G401.6 (cell line): ENCODE data around the gene RAD23A.
"Not testable (repeated sequence)": the region's sequence is repeated elsewhere in the genome, so short reads cannot be mapped to it uniquely, and the experiment has no call there.

Experiments
- FAIRE-seq: peaks from 2 replicates; lab custom pipeline; 2012; peaks lifted over from hg19 to GRCh38; lab: Jason Lieb, UNC

Gene RAD23A

DNA sequence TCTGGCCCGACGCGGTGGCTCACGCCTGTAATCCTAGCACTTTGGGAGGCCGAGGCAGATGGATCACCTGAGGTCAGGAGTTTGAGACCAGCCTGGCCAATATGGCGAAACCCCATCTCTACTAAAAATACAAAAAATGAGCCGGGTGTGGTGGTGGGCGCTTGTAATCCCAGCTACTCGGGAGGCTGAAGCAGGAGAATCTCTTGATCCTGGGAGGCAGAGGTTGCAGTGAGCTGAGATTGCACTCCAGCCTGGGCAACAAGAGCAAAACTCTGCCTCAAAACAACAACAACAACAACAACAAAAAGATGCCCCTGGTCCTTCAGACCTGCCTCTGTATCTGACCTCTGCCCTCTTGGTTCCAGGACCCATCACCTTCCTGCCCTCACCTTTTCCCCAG, 9.9 kb downstream of the RAD23A start:
- FAIRE-seq = not testable (repeated sequence)

DNA sequence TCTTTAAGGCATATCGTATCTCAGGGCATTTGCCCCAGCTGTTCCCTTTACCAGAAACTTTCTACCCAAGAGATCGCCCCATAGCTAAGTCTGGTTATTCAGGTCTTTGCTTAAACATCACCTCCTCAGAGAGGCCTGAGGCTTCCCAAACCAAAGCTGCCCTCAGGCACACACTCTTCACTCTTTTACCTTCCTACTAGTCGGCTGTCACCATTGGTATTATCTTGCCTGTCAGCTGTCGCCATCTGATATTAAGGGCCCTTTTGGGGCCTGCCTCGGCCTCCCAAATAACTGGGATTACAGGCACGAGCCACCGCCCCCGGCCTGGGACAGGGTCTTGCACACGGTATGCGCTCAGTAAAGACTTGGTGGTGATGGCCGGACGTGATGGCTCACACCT, 10.3 kb downstream of the RAD23A start:
- FAIRE-seq = no peak

DNA sequence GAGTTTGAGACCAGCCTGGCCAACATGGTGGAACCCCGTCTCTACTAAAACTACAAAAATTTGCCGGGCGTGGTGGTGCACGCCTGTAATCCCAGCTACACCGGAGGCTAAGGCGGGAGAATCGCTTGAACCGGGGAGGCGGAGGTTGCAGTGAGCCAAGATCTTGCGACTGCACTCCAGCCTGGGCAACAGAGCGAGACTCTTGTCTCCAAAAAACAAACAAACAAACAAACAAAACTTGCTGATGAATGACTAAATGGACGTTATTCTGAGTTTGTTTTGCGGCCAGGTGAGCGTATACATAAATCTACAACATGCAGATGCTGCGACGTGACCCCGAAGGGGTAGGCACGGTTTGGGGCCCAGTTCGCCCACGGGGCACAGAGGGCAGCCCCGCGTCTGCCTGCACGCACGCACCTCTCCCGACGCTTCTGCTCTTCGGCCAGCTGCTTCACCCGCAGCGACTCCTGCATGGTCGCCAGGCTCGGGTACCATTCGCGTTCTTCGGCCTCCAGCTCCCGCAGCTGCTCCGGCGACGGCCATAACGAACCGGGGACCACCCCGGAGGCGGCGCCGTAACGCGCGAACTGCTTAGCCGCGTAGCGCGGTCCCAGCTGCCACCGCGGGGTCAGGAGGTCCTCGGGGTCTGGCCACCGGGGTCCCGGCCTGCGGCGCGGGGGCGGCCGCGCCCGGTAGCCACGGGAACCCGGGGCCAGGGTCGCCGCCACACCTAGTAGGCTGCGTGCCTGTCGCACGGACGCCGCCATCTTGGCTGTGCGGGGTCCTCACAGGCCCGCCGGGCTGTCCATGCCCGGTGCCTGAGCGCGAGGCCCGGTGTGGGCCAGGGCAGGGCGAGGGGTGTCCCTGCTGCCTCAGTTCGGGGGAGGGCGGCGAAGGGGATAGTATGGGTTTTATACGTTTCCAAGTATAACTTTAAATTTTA, 11.1 kb downstream of the RAD23A start, which contains the start of gene GADD45GIP1:
Gene GADD45GIP1 (minus strand): TSS at position 778 of the 943 bp plus-strand sequence. CDS start 11 bp downstream, at position 767.
- no peak for FAIRE-seq

DNA sequence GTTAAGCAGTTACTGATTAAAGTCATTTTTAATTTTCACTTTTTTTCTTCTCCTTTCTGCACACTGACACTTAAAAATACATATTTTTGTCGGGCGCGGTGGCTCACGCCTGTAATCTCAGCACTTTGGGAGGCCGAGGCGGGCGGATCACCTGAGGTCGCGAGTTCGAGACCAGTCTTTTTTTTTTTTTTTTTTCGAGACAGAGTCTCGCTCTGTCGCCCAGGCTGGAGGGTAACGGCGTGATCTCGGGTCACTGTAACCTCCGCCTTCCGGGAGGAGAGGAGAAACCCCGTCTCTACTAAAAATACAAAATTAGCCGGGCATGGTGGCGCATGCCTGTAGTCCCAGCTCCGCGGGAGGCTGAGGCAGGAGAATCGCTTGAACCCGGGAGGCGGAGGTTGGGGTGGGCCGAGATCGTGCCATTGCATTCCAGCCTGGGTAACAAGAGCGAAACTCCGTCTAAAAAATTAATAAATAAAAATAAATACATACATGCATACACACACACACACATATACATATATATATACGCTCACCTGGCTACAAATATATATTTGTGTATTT, 11.8 kb downstream of the RAD23A start:
- not testable (repeated sequence) for FAIRE-seq

DNA sequence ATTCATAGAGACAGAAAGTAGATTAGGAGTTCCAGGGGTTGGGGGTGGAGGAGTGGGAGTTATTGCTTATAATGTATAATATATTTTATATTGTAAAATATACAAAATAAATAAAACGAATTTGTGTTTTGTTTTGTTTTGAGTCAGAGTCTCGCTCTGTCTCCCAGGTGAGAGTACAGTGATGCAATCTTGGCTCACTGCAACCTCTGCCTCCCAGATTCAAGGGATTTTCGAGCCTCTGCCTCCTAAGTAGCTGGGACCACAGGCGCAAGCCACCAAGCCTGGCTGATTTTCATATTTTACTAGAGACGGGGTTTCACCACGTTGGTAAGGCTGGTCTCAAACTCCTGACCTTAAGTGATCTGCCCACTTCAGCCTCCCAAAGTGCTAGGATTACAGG, 13.8 kb downstream of the RAD23A start:
- no peak for FAIRE-seq

DNA sequence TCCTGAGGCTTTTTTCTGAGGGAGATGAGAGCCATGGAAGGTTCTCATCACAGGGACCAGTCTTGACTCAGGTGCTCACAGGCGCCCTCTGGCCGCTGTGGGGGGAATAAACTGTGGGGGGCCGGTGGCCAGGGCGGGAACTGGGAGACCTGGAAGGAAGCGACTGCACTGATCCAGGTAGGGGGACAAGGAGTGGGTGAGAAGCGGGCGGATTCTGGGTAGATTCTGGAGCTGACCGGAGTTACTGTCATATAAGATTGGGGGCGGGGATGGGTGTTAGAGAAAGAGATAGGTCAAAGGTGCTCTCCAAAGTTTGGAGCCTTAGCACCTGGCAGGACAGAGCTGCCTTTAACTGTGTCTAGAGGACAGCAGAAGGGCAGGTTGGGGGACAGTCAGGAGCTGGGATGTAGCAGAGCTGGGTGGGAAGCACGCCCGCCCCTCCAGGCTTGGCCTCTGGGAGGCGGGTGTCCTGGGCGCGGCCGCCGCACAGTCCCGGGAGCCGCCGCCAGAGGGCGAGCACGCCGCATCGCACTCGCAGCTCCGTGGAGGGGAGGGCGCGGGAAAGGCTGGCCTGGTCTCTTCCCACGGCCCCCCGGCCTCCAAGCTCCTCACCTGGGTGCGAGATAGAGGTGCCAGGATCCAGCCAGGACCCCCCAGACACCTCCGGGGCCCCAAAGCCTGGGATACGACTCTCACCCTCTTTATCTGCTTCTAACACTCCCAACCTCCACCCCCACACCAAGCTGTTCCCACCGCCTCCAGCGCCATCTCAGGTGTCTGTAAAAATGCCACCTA, 19.6 kb downstream of the RAD23A start:
- peak; percentile 31 for FAIRE-seq

DNA sequence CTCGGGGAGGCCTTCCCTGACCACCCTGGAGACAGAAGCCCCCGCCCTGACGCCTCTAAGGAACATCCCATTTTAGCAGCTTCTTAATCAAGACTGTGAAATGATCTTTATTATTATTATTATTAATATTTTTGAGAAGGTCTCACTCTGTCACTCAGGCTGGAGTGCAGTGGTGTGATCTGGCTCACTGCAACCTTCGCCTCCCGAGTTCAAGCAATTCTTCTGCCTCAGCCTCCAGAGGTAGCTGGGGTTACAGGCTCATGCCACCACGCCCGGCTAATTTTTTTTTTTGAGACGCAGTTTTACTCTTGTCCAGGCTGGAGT, 20.1 kb downstream of the RAD23A start:
- FAIRE-seq = no peak

DNA sequence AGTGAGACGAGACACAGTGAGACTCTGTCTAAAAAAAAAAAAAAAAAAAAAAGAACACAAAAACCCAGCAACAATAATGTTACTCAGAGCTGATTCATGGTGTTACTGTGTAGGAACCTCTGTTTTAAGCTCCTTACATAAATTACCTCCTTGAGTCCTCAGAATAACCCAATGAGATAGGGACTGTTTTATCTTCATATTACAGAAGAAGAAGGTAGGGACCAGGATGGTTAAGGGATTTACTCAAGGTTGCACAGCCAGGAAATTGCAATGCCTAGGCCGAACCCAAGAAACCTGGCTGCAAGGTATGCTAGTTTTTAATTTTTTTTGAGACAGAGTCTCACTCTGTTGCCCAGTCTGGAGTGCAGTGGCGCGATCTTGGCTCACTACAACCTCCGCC, 22.2 kb downstream of the RAD23A start:
- FAIRE-seq = no peak

DNA sequence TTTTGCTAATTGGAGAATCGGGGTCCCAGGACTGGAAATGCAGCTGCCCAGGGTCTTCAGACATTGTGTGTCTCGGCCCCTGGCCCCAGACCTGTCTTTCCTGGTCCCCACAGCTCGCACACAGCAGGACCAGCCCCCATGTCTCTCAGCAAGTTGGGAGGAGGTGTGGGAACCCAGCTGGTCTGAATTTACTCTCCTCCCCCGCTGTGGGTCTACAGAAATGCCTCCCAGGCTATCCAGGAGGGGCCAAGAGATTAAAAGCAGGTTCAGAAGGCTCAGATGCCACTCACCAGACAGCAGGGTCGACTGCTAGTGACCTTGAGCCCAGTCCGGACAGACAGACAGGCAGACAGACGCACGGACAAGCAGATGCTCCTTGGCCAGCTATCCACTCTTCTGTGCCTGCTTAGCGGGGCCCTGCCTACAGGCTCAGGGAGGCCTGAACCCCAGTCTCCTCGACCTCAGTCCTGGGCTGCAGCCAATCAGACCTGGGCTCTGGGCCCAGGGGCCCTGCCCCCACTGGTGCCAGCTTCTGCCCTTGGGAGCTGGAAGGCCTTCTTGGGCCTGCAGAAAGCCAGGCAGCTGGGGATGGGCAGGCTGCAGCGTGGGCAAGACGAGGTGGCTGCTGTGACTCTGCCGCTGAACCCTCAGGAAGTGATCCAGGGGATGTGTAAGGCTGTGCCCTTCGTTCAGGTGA, 23.8 kb downstream of the RAD23A start, which contains the start of gene DAND5:
Gene DAND5 (plus strand): TSS at position 285 of the 697 bp plus-strand sequence. CDS start 85 bp downstream, at position 370.
- FAIRE-seq = no peak

DNA sequence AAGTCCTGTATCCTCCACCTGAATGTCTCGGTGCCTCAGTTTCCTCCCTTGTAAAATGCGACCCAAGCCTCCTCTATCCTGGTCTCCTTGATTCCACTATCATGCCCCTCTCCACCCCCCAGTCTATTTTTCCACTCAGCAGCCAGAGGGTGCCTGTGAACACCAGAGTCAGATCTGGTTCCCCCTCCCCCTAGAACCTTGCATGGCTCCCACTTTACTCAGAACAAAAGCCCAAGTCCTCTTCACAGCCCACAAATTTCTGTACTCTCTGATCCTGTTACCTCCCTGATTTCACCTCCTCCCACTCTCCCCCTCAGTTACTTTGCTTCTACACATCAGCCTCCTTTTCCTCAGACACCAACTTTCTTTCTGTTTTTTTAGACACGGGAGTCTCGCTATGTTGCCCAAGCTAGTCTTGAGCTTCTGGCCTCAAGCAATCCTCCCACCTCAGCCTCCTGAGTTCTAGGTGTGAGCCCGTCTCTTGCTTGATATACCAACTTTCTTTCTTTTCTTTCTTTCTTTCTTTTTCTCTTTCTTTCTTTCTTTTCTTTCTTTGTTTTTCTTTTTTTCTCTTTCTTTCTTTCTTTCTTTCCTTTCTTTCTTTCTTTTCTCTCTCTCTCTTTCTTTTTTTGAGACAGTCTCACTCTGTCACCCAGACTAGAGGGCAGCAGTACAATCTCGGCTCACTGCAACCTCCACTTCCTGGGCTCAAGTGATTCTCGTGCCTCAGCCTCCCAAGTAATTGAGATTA, 24.6 kb downstream of the RAD23A start:
- no peak for FAIRE-seq

DNA sequence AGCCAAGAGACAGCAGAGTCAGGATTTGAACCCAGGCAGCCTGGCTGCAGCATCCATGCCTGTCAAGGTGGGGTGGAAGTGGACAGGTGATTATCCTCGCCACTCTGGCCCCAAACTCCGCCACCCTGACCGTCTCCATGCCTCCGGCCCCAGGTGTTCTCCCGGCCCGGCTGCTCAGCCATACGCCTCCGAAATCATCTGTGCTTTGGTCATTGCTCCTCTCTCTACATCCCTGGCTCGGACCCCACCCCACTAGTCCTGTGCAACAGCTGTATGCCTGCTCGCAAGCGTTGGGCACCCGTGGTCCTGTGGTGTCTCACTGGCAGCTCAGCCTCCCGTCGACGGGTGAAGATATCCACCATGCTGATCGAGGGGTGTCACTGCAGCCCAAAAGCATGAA, 27.6 kb downstream of the RAD23A start:
- no peak for FAIRE-seq

DNA sequence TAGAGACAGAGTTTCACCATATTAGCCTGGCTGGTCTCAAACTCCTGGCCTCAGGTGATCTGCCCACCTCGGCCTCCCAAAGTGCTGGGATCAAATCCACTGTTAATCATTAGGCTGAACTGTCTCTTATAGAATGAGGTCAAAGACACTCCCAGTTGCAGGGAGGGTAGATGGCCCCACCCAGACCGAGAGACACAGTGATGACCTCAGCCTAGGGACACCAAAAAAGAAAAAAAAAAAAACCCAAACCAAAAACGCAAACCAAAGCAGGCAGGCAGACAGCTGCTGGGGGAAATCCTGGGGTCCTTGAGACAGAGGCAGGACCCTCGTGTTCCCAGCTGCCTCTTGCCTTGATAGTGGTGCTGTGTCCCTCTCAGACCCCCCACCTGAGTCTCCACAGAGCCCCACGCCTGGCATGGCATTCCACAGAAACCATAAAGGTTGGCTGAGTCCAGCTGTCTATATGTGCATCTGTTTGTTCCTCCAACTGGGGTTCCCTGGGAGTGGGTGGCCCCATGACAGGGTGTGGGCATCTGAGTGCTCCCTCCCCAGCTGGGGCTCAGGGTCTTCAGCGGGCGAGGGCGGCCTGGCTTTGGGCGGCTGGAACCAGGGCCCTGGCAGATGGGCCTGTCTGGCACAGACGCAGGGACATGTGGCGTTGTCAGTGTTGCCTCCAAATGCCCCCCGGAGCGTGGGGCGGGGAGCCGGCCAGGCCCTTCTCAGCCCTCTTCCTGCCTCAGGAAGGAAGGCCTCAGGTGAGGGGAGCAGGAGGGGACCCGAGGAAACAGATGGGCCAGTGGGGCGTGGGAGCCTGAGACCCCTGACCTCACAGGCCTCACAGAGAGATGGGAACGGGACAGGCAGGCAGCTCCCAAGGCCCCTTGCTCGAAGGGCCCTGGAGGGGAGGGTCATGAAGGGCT, 28.9 kb downstream of the RAD23A start:
- FAIRE-seq = no peak

DNA sequence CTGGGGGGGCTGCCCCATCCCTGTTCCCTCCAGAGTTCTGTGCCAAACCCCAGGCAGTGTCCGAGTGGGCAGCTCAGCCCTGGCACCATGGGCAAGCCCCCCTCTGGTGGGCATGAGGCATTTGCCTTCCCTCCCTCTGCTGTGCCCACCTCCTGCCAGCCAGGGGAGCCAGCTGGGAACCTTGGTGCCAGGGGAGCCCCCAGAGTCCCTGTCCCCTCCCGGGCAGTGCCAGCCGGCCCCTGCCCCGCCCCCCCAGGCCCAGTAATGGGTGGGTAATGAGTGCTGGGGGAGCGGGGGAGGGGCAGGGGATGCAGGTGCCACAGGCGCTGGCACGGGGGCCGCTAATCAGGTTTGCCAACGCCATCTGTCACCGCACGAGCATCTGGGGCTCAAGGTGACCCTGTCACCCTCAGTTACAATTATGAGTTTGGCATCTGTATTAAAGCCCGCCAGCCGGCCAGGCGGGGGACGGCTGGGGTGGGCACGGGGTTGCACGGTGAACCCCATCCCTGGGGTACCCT, 29.6 kb downstream of the RAD23A start:
- FAIRE-seq = no peak

DNA sequence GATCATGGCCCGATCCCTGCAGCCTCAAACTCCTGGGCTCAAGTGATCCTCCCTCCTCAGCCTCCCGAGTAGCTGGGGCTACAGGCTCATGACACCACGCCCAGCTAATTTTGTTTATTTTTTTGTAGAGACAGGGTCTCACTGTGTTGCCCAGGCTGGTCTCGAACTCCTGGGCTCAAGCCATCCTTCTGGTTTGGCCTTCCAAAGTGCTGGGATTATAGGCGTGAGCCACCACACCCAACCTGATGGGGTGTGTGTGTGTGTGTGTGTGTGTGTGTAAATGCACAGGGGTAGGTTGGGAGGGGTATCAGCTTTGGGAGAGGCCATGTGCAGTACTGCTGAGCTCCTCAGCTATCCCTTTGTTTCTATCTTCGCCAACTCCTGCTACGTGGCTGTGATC, 30.4 kb downstream of the RAD23A start:
- not testable (repeated sequence) for FAIRE-seq

DNA sequence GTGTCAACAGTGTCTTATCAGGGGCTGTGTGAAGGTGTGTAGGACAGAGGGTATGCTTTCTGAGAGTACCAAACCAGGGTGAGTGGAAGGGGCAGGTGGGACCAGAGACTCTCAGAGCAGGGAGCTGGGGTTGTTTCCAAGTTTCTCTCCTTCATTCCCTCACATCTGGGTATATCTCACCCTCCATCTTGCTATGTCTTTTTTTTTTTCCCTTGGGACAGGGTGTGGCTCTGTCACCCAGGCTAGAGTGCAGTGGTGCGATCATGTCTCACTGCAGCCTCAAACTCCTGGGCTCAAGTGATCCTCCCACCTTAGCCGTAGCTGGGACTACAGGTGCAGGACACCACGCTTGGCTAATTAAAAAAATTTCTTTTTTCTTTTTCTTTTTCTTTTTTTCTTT, 34.3 kb downstream of the RAD23A start:
- FAIRE-seq = no peak

DNA sequence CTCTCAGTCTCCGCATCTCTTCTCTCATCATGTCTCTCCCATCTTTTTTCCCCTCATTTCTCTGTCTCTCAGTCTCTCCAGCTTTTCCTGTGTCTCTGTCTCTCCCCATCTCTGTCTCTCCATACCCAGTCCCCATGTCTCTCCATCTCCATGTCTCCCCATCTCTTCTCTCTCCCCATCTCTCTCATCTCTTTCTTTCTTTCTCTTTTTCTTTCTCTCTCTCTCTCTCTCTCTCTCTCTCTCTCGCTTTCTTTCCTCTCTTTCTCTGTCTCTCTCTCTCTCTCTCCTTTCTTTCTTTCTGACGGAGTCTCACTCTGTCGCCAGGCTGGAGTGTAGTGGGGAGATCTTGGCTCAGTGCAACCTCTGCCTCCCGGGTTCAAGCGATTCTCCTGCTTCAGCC, 37.0 kb downstream of the RAD23A start:
- no peak for FAIRE-seq

DNA sequence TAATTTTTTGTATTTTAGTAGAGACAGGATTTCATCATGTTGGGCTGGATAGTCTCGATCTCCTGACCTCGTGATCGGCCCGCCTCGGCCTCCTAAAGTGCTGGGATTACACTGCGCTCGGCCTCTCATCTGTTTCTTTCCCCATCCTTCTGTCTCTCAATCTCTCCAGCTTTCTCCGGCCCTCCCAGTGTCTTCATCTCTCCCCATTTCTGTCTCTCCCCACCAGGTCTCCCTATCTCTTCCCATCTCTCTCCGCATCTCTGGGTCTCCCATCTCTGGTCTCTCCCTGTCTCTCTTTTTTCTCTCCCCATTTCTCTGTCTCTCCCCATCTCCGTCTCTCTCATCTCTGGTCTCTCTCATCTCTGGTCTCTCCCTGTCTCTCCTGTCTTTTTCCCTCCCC, 37.4 kb downstream of the RAD23A start:
- FAIRE-seq = no peak

DNA sequence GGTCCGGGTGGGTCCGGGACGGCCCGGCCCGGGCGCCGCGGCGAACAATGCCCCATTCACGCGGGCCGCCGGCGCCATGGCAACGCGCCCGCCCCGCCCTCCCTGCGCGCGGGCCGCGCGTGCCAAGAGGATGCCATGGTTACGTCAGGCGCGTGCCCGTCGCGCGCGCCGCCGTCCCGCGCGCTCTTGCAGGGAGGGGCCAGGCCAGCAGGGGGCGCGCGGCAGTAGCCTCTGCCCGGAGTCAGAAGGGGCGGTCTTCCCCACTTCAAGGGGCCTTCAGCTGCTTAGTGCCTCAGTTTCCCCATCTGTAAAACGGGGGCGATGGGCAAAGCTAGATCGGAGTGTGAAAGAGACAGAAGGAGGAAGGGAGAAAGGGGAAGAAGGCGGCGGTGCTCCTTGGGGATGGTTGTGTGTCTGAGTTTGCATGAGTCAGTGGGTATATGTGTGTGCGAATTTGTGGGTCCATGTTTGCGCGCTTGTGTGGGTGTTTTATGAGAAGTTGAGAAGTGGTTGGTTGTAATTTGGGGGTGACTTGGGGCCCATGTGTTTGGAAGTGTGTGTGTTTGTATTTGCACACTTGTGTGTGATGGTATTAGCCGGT, 38.0 kb downstream of the RAD23A start:
- no peak for FAIRE-seq

DNA sequence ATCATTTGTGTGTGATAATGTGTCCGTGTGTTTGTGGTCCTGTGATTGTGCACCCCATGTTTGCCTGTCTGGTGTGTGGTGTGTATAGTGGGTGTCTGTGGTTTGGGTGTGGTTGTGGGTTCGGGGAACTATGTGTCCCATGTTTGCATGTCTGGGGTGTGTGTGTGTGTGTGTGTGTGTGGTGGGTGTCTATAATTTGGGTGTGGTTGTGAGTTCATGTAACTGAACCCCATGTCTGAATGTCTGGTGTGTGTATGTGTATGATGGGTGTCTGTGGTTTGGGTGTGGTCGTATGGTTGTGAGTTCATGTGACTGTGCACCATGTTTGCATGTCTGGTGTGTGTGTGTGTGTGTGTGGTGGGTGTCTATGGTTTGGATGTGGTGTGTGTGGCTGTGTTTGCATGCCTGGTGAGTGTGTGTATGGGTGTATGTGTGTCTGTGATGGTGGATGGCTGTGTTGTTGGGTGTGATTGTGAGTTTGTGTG, 38.5 kb downstream of the RAD23A start:
- no peak for FAIRE-seq

DNA sequence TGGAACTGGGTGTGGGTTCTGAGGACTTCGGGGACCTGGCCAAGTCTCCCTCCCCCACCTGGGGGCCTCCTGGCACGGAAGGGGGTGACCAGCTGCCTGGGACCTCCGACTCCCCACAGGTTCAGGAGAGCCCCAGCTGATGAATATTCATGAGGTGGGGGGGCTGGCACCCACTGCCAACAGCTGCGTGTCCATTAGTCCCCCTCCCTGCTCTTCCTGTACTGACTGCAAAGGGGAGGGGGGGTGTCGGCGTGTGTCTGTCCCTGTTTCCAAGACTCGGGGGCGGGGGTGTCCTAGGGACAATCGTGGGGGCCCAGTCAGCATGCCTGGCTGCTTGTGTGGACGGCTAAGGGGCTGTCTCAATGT, 39.0 kb downstream of the RAD23A start:
- no peak for FAIRE-seq
